Measurements from ENCODE around the gene ARHGEF4.

The ARHGEF4 gene

GRCh38 chr2:131037398-131038257, 200.9 kb downstream of the ARHGEF4 start:
- no peak for DNase-seq (ENCODE audit: low read depth, low spot score)

- no peak for DNase-seq (ENCODE audit: low read depth, low spot score)
These were observed 201.8 kb downstream of the ARHGEF4 start for GRCh38 chr2:131038258-131039100.

- no peak for DNase-seq (ENCODE audit: low read depth, low spot score)
These were observed 202.4 kb downstream of the ARHGEF4 start for GRCh38 chr2:131039101-131039440.

GRCh38 chr2:131039535-131039907, 202.8 kb downstream of the ARHGEF4 start:
- no peak for DNase-seq (ENCODE audit: low read depth, low spot score)

- DNase-seq (ENCODE audit: low read depth, low spot score) = no peak
These were observed 203.4 kb downstream of the ARHGEF4 start for GRCh38 chr2:131039908-131040660.

GRCh38 chr2:131040661-131041401, 204.1 kb downstream of the ARHGEF4 start:
- no peak for DNase-seq (ENCODE audit: low read depth, low spot score)

- DNase-seq (ENCODE audit: low read depth, low spot score) = no peak
These were observed 204.9 kb downstream of the ARHGEF4 start for GRCh38 chr2:131041402-131042147.

- DNase-seq (ENCODE audit: low read depth, low spot score) = no peak
These were observed 205.5 kb downstream of the ARHGEF4 start for GRCh38 chr2:131042148-131042775.

- DNase-seq (ENCODE audit: low read depth, low spot score) = no peak
These were observed 206.7 kb downstream of the ARHGEF4 start for GRCh38 chr2:131043199-131044074.

GRCh38 chr2:131044075-131044756, 207.5 kb downstream of the ARHGEF4 start:
- DNase-seq (ENCODE audit: low read depth, low spot score) = no peak

GRCh38 chr2:131044757-131045150, 208.0 kb downstream of the ARHGEF4 start:
- DNase-seq (ENCODE audit: low read depth, low spot score) = no peak

- DNase-seq (ENCODE audit: low read depth, low spot score) = no peak
These were observed 208.7 kb downstream of the ARHGEF4 start for GRCh38 chr2:131045286-131046027.

GRCh38 chr2:131046028-131046917, 209.6 kb downstream of the ARHGEF4 start:
- DNase-seq (ENCODE audit: low read depth, low spot score) = no peak

GRCh38 chr2:131046918-131047652, 210.4 kb downstream of the ARHGEF4 start:
- DNase-seq (ENCODE audit: low read depth, low spot score) = no peak

- no peak for DNase-seq (ENCODE audit: low read depth, low spot score)
These were observed 211.3 kb downstream of the ARHGEF4 start for GRCh38 chr2:131047920-131048560.

- DNase-seq (ENCODE audit: low read depth, low spot score) = no peak
These were observed 211.9 kb downstream of the ARHGEF4 start for GRCh38 chr2:131048641-131049040.
